Measurements from ENCODE around the gene AOPEP. TPM values are rescaled to one million over a fixed set of nuclear protein-coding genes. Genes with fewer than 3 reads are reported as not detected.

The AOPEP gene
- total and polyA plus RNA-seq, 2 of the 13 experiments (the other 11 are each of a cell fraction or from before 2014, with no cell fraction given) = 22.2 to 41.6 TPM

- ATAC-seq (peak; percentile 98), DNase-seq (ENCODE audit: low spot score) (peak; percentile 82), FAIRE-seq (peak; percentile 96)
- H3K27me3 ChIP-seq (ENCODE audit: control insufficient read depth in 1 of 2, insufficient read depth in 2 of 2, low read length in 2 of 2) = no peaks in the 10 kb centered on the region
- in situ Hi-C loops (cut with HindIII; ENCODE audit: extremely low pct_ligation_motif_present, low pct_unique_long_range_greater_than_20kb) = no loop called here
- CTCF ChIA-PET (ENCODE audit: low intra/inter-chr PET ratio, low total read pairs) = no interaction called here
- H4K20me1 ChIP-seq (ENCODE audit: insufficient read depth, low read length) = peaks cover 24% of the 10 kb centered on the region
- peak overlapping the region; percentile 59 for H3K27ac ChIP-seq (ENCODE audit: extremely low read length, insufficient read depth, low read length)
- H3K79me2 ChIP-seq (ENCODE audit: insufficient read depth, low read length) = peaks cover 97% of the 10 kb centered on the region
- BruUV-seq (replicated peaks) = no TSS peak
- POLR2A ChIA-PET = interaction anchor here (0.7 to 2.1 kb wide), 11 partner anchors 9 to 285 kb away, joined by 3 to 21 read pairs (median 3); no protein-coding TSS in a partner anchor
- 45% methylated on average over 7 of the region's 8 CpGs for WGBS (ENCODE audit: low lambda C conversion rate)
- H3K4me3 ChIP-seq (replicated peaks in 1 of 3; ENCODE audit: insufficient read depth in 1 of 3, low read depth in 2 of 3, low read length in 3 of 3) = no peak overlapping the region
- no peak overlapping the region for H2AFZ ChIP-seq (ENCODE audit: low read length)
- peaks cover 54% of the 10 kb centered on the region for H3K4me1 ChIP-seq (ENCODE audit: insufficient read depth, low read length)
- H3K4me2 ChIP-seq (ENCODE audit: low read depth, low read length) = no peak overlapping the region
- intact Hi-C loops (cut with micrococcal nuclease; ENCODE audit: unreplicated experiment) = no loop called here
- H3K9ac ChIP-seq (ENCODE audit: insufficient read depth, low read depth, low read length) = no peak overlapping the region
- H3K9me3 ChIP-seq (ENCODE audit: low read length) = no peaks in the 10 kb centered on the region
- H3K36me3 ChIP-seq (replicated peaks in 1 of 2; ENCODE audit: control insufficient read depth in 1 of 2, insufficient read depth in 2 of 2, low read length in 2 of 2) = peaks cover 31 to 66% of the 10 kb centered on the region in 2 experiments
- TF ChIP-seq MXI1 (IDR thresholded peaks at IDR 0.05; ENCODE audit: borderline replicate concordance, low read depth, low read length) (peak; percentile 48; the same call in 1 of the 3 replicates), ZNF776 (CRISPR knock-in tag; IDR thresholded peaks at IDR 0.05) (no peak), YEATS4 (CRISPR knock-in tag; IDR thresholded peaks at IDR 0.05; ENCODE audit: borderline replicate concordance) (no peak), RELA (CRISPR knock-in tag; IDR thresholded peaks at IDR 0.05) (no peak), ZNF709 (CRISPR knock-in tag; IDR thresholded peaks at IDR 0.05) (0 out of 2 replicates have a peak, but pooled peaks have one; percentile 35), MAFG (CRISPR knock-in tag; IDR thresholded peaks at IDR 0.05) (no peak), KLF9 (CRISPR knock-in tag; IDR thresholded peaks at IDR 0.05; ENCODE audit: low read depth) (no peak)
- TF ChIP-seq, protein P1, sequence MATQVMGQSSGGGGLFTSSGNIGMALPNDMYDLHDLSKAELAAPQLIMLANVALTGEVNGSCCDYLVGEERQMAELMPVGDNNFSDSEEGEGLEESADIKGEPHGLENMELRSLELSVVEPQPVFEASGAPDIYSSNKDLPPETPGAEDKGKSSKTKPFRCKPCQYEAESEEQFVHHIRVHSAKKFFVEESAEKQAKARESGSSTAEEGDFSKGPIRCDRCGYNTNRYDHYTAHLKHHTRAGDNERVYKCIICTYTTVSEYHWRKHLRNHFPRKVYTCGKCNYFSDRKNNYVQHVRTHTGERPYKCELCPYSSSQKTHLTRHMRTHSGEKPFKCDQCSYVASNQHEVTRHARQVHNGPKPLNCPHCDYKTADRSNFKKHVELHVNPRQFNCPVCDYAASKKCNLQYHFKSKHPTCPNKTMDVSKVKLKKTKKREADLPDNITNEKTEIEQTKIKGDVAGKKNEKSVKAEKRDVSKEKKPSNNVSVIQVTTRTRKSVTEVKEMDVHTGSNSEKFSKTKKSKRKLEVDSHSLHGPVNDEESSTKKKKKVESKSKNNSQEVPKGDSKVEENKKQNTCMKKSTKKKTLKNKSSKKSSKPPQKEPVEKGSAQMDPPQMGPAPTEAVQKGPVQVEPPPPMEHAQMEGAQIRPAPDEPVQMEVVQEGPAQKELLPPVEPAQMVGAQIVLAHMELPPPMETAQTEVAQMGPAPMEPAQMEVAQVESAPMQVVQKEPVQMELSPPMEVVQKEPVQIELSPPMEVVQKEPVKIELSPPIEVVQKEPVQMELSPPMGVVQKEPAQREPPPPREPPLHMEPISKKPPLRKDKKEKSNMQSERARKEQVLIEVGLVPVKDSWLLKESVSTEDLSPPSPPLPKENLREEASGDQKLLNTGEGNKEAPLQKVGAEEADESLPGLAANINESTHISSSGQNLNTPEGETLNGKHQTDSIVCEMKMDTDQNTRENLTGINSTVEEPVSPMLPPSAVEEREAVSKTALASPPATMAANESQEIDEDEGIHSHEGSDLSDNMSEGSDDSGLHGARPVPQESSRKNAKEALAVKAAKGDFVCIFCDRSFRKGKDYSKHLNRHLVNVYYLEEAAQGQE (IDR thresholded peaks at IDR 0.05; ENCODE audit: borderline replicate concordance in 1 of 2, low read depth in 1 of 2, low read length in 2 of 2) = no peak
- TF ChIP-seq, protein P2, sequence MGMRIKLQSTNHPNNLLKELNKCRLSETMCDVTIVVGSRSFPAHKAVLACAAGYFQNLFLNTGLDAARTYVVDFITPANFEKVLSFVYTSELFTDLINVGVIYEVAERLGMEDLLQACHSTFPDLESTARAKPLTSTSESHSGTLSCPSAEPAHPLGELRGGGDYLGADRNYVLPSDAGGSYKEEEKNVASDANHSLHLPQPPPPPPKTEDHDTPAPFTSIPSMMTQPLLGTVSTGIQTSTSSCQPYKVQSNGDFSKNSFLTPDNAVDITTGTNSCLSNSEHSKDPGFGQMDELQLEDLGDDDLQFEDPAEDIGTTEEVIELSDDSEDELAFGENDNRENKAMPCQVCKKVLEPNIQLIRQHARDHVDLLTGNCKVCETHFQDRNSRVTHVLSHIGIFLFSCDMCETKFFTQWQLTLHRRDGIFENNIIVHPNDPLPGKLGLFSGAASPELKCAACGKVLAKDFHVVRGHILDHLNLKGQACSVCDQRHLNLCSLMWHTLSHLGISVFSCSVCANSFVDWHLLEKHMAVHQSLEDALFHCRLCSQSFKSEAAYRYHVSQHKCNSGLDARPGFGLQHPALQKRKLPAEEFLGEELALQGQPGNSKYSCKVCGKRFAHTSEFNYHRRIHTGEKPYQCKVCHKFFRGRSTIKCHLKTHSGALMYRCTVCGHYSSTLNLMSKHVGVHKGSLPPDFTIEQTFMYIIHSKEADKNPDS (CRISPR knock-in tag; IDR thresholded peaks at IDR 0.05) = no peak
- TF ChIP-seq, protein P3, sequence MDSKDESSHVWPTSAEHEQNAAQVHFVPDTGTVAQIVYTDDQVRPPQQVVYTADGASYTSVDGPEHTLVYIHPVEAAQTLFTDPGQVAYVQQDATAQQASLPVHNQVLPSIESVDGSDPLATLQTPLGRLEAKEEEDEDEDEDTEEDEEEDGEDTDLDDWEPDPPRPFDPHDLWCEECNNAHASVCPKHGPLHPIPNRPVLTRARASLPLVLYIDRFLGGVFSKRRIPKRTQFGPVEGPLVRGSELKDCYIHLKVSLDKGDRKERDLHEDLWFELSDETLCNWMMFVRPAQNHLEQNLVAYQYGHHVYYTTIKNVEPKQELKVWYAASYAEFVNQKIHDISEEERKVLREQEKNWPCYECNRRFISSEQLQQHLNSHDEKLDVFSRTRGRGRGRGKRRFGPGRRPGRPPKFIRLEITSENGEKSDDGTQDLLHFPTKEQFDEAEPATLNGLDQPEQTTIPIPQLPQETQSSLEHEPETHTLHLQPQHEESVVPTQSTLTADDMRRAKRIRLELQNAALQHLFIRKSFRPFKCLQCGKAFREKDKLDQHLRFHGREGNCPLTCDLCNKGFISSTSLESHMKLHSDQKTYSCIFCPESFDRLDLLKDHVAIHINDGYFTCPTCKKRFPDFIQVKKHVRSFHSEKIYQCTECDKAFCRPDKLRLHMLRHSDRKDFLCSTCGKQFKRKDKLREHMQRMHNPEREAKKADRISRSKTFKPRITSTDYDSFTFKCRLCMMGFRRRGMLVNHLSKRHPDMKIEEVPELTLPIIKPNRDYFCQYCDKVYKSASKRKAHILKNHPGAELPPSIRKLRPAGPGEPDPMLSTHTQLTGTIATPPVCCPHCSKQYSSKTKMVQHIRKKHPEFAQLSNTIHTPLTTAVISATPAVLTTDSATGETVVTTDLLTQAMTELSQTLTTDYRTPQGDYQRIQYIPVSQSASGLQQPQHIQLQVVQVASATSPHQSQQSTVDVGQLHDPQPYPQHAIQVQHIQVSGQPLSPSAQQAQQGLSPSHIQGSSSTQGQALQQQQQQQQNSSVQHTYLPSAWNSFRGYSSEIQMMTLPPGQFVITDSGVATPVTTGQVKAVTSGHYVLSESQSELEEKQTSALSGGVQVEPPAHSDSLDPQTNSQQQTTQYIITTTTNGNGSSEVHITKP (CRISPR knock-in tag; IDR thresholded peaks at IDR 0.05; ENCODE audit: low read depth) = no peak
- TF ChIP-seq, protein P4, sequence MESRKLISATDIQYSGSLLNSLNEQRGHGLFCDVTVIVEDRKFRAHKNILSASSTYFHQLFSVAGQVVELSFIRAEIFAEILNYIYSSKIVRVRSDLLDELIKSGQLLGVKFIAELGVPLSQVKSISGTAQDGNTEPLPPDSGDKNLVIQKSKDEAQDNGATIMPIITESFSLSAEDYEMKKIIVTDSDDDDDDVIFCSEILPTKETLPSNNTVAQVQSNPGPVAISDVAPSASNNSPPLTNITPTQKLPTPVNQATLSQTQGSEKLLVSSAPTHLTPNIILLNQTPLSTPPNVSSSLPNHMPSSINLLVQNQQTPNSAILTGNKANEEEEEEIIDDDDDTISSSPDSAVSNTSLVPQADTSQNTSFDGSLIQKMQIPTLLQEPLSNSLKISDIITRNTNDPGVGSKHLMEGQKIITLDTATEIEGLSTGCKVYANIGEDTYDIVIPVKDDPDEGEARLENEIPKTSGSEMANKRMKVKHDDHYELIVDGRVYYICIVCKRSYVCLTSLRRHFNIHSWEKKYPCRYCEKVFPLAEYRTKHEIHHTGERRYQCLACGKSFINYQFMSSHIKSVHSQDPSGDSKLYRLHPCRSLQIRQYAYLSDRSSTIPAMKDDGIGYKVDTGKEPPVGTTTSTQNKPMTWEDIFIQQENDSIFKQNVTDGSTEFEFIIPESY (CRISPR knock-in tag; IDR thresholded peaks at IDR 0.05) = peak; percentile 94
- TF ChIP-seq, protein P5, sequence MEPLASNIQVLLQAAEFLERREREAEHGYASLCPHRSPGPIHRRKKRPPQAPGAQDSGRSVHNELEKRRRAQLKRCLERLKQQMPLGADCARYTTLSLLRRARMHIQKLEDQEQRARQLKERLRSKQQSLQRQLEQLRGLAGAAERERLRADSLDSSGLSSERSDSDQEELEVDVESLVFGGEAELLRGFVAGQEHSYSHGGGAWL (CRISPR knock-in tag; IDR thresholded peaks at IDR 0.05) = no peak
Observed at GRCh38 chr9:95070549-95071021, 344.1 kb downstream of the AOPEP start.
